Activated gamma-delta T cell treated with Interleukin-2 at 50 U/mL for 16 hours (primary cell): ENCODE data around the gene PFN3.

Experiments used
- DNase-seq: peaks from one replicate; pipeline ENCODE4 v3.0.0-alpha.2; 2020

PFN3 gene

DNA sequence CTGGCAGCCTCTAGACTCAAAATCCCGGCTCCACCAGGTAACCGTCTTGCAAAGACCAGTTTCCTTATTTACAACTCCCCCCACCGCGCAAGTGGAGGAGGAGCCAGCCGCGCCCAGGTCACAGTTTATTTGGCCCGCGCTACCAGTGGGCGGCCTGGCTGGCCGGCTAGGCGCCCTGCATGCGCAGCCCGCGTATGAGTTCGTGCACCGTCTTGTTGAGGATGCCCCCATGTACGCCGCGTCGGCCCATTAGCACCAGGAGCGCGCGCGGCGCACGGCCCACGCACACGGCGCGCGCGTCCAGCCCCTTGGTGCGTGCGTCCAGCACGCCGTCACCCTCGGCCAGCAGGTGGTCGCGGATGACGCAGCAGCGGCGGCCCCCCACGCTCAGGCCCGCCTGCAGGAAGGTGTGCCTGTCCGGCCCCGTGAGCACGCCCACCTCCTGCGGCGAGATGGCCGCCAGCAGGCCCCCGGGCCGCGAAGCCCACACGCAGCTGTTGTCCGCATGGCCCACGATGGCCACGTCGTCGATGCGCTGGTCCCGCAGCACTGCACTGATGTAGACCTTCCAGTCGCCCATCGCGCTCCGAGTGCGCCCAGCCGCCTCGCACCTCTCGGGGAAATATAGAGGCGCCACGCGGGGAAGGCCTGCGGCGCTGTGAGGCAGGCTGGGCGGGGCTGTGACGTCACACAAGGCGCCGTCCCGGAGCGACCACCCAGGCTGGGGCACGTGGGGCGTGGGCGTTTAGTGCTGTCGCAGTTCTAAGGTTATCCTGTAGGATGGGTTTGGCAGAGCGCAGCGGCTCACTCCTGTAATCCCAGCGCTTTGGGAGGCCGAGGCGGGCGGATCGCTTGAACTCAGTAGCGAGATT, at the start of gene PFN3:
TSS of gene PFN3 (minus strand) at position 665 of the 872 bp plus-strand sequence. CDS start at position 580, 85 bp downstream.
- DNase-seq = no peak

GRCh38 chr5:177449140-177450061, 48.9 kb upstream of the PFN3 start:
- no peak for DNase-seq

DNA sequence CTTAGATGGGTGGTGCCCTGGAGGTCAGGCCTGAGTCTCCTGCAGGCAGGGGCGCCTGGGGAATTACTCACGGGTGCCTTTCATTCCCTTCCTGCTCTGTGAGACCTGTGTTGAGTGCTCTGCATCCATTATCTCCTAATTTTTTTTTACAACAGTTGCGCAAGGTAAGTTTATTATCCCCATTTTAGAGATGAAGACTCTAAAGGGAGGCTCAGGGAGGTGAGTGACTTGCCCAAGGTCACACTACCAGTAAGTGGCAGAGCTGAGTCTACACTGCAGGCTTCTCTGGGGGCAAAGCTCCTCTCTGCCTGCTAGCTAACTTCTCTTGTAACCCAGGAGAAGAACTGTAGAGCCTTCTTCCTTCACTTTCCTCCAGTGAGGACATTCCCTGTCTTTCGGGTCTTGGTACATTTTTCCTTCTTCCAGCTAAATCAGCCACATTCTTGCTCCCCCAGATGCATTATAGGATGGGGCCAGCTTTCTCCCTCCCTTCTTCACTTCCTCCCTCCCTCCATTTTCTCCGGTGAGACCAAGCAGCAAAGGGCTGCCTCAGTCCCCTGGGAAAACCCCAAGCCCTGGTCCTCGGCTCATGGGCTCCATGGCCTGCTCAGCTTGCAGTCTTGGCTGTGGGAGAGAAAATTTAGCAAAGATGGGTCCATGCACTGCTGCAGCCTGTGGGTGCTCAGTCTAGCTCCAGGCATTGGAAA, 47.9 kb upstream of the PFN3 start:
- DNase-seq = no peak

- no peak for DNase-seq
Observed at GRCh38 chr5:177447611-177448243, 47.3 kb upstream of the PFN3 start.

DNA sequence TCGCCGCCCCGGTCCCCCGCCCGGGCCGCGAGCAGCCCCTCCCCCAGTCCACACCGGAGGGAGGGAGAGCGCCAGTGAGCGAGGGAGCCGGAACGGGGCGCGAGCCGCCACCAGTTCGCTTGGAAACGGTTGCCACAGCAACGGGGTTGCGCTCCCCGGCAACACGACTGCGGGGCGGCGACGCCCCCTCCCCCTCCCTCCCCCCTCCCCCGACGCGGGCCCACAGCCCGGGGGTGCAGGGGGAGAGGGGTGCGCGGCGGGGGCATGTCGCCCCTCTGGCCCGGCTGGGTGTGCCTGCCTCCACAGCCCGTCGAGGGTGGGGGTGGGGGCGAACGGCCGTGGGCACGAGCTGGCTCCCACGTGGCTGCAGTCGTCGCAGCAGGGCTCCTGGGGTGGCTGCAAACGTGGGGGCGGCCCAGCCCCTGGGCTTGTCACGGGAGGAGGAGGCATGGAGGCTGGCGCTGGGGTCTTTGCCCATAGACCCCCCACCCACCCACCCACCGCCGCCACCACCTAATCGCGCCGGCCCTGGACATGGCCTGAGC, 46.7 kb upstream of the PFN3 start:
- peak; percentile 68 for DNase-seq

DNA sequence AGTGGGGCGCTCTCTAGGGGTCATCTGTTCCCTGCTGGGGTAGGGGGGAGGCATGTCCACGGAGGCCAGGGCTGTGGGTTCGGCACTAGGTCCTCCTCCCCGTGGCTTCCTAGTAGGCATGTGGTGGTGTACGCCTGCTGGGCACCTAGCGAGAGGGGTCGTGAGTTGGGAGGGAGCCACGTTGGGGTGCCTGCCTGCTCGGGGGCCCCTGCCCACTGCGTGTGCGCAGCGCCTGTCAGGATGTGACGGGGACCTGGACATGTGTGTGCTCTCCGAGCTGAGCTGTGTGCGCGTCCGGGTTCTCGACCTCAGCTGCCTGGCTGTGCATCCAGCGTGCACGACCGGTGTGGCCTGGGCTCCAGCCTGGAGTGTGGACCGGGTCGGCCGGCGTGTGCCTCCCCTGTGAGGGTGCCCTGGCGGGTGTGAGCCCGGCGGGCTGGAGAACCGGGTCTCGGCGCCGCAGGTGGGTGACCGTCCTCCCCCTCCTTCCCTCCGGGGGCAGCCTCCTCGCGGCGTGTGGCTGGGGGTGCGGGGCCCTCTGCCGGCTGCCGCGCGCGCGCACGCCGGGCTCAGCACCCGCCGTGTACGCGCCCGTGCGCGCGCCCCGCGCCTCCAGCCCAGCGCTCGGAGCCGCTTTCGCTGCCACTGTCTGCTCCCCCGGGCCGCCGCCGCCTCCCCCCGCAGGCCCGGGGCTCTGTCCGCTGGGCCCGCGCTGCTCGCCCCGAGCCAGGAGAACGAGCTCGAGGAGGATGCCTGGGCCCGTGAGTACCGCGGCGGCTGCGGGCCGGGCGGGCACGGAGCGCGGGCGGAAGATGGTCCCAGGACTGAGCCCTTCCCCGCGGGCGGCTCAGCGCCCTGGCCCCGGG, 46.0 kb upstream of the PFN3 start, which contains the start of gene PRR7:
TSS of gene PRR7 (plus strand) at position 615 of the 866 bp plus-strand sequence. CDS start 8,254 bp downstream, outside the sequence.
- DNase-seq = peak; percentile 70

GRCh38 chr5:177445917-177446199, 45.4 kb upstream of the PFN3 start:
- DNase-seq = no peak

DNA sequence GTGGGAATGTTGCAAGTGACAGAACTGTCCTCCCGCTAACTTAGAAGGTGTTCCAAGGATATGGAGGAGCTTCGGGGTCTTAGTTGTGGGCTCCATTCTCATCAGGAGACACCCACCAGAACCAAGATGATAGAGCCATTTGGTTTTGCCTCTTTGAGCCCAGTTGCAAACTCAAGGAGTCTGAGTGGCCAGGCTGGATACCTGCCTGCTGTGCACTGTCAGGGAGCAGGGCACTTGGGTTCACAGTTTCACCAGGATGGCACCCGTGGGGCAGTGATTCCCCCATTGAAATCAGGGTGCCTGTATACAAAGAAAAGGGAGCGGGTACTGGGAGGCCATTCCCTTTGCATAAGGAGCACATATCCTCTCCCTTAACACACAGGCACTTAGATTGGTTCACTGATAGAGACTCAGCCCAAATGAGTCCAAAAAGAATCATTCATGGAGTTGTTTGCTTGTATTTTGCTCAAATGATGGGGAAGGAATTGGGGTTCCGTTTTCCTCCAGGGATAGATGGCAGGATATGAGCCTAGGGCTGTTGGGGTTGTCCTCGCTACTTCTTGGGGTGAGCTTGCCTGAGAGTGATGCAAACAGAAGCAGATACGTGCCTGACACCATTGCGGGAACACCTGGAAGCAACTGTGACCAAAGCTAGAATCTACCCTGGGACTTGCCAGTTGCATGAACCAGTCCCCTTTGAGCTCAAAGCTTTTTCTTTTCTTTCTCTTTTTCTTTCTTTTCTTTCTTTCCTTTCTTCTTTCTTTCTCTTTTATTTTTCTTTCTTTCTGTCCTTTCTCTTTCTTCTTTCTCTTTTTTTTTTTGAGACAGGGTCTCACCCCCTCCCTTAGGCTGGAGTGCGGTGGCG, 44.8 kb upstream of the PFN3 start:
- no peak for DNase-seq

- no peak for DNase-seq
Observed at GRCh38 chr5:177444106-177445051, 43.9 kb upstream of the PFN3 start.

DNA sequence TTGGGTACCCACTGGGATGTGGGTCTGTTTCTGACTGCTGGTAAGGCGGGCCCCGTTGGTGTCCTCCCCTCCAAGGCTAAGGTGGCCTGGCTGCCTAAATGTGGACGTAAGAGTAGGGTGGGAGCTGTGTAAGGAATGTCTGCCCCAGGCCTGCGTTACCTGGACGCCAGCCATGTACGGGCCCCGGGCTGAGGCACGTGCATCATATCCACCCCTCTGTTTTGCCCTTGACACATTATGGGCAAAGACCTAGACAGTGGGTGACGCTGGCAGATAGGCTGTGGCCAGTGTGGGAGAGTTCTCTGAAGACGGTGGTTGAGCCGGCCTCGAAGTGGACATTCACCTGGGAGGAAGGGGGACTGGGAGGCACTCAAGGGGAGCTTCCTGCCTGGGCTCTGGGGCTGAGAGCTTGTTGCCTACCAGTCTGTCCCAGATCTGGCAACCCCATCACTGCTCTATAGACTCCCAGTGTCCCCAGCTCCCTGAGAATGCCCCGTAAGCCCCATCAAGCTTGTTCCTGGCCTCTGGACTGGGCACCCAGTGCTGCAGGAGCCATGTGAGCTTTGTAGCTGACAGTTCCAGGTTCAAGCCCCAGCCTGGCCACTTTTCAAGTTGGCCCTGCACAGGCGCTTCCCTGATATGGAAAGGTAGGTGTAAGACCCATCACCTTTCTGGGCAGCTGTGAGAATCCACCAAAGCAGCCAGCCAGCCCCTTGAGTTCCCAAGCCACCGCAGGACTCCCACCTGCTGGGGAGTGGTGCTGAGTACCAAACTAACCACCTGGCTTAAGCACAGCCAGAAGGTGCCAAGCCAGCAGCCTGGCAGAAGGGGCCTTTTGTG, 42.9 kb upstream of the PFN3 start:
- no peak for DNase-seq

DNA sequence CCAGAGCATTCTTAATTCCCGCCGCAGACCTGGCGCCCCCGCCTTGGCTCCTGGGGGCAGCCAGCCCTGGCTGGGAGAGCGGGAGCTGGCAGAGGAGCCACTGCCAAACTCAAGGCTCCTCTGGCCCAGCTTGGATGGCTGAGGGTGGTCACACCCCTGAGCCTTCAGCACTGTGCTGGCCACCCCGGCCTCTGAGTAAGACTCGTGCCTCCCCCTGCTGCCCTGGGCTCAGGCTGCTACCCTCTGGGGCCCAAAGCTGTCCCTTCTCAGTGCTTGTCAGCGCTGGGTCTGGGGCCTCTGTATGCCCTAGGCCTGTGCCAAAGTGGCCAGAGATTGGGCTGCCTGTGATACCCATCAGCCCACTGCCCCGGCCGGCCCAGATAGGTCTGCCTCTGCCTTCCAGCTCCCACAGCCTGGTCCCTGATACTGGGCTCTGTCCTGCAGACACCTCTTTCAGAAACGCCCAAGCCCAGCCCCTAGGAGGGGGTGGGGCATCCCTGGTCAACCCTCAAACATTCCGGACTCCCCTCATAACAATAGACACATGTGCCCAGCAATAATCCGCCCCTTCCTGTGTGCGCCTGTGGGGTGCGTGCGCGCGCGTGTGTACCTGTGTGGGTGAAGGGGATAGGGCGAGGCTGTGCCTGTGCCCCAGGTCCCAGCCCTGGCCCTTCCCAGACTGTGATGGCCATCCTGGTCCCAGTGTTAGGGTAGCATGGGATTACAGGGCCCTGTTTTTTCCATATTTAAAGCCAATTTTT, 41.8 kb upstream of the PFN3 start:
- no peak for DNase-seq

- no peak for DNase-seq
Observed at GRCh38 chr5:177440990-177441780, 40.7 kb upstream of the PFN3 start.

DNA sequence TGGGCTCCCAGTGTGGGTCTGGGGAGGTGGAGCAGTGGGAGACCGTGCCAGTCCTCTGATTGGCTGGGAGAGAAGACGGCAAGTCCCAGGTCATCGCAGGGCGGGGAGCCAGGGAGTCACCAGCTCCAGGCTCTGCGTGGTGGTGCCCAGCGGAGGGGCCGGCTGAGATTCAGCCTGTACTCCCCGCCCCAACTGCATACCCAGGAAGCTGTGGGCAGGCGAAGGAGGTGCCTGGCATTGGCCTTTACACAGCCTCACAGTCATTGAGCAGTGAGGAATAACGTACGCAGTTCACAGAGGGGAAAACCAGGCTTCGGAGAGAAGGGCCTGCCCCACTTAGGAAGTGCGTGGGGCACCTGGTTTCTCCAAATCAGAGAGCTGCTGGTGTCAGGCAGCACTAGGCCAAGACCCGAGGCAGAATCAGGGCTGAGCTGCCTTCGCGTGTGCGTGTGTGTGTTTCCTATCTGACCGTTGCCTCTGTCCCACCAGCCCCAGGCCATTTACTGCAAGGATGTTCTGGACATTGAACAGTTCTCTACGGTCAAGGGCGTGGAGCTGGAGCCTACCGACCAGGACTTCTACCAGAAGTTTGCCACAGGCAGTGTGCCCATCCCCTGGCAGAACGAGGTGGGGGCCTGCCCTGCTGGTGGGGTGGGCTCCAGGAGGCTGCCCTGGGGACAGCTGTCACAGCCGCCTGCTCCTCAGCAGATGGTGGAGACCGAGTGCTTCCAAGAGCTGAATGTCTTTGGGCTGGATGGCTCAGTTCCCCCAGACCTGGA, 39.9 kb upstream of the PFN3 start:
- no peak for DNase-seq

- no peak for DNase-seq
Observed at GRCh38 chr5:177439518-177440053, 39.1 kb upstream of the PFN3 start.

- no peak for DNase-seq
Observed at GRCh38 chr5:177438468-177438867, 38.0 kb upstream of the PFN3 start.
